ENCODE results near the gene STMN3.

Gene STMN3

DNA sequence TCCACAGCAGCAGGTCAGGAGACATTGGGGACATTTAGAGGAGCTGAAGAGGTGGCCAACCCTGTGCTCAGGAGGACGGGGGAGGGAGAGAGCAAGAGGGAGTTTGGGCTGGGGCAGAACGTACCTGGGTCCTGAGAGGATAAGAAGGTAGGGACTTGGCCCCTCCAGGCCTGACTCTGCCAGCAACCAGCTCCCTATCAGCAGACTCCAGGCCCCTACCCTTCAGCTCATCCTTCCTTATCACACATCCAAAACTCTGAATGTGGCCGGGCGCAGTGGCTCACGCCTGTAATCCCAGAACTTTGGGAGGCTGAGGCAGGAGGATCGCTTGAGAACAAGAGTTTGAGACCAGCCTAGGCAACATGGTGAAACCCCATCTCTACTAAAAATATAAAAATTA, 5.0 kb downstream of the STMN3 start:
- Histone ChIP-seq H3K27ac (ENCODE audit: low read depth, low read length) (no peak overlapping the region), H4K8ac (ENCODE audit: low read depth, low read length) (no peak overlapping the region), H4K12ac (ENCODE audit: low read depth, low read length) (no peak overlapping the region), H3K4me1 (ENCODE audit: control insufficient read depth in 1 of 2, insufficient read depth in 2 of 2, low read length in 2 of 2) (peaks cover 10 to 13% of the 10 kb centered on the region in 2 experiments), H2AFZ (ENCODE audit: insufficient read depth, low read length, poor library complexity) (no peak overlapping the region), H3K79me1 (ENCODE audit: low read length) (no peaks in the 10 kb centered on the region), H3K23ac (ENCODE audit: low read length) (no peak overlapping the region), H3K4me3 (ENCODE audit: low read depth, low read length) (no peak overlapping the region), H3K36me3 (ENCODE audit: control insufficient read depth in 1 of 2, insufficient read depth in 2 of 2, low read length in 2 of 2) (no peaks in the 10 kb centered on the region), H2BK120ac (ENCODE audit: insufficient read depth, low read length, poor library complexity) (no peak overlapping the region), H2BK5ac (ENCODE audit: low read depth, low read length, poor library complexity) (no peak overlapping the region), H2BK12ac (ENCODE audit: low read length) (no peak overlapping the region), H4K91ac (ENCODE audit: low read depth, low read length) (no peak overlapping the region), H2AK5ac (ENCODE audit: low read length) (no peak overlapping the region), H3K9me3 (ENCODE audit: insufficient read depth, low read depth, low read length) (no peaks in the 10 kb centered on the region), H3K4me2 (ENCODE audit: low read length) (no peak overlapping the region), H3K4ac (ENCODE audit: low read depth, low read length) (no peak overlapping the region), H3K9ac (ENCODE audit: low read length) (no peak overlapping the region), H3K14ac (ENCODE audit: low read length) (no peak overlapping the region), H3K18ac (ENCODE audit: low read length) (no peak overlapping the region), H3K79me2 (ENCODE audit: control insufficient read depth, insufficient read depth, low read length, poor library complexity) (no peaks in the 10 kb centered on the region), H3K27me3 (ENCODE audit: insufficient read depth, low read length) (peaks cover 11% of the 10 kb centered on the region)
- no CpG with 5 or more reads among the region's 6 CpGs for WGBS (ENCODE audit: extremely low coverage, insufficient coverage, insufficient read length)
- DNase-seq = no peak

DNA sequence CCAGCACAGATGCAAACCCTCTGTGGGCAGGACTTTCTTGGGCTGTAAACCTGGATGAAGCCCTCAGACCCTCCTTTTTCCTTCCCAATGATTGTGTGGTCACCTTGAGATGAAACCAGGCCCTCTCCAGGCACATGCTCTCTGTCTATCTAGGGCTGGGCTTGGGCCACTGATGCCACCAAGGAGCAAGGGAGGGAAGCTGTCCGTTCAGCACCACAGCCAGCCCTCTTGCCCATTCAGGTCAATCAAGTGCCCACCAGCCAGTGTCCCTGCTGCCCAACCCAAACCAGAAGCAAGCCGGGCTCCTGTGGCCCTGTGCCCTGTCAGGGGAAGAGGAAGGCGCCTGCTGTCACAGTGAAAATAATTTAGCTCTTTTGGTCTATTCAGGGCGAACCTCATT, 8.0 kb downstream of the STMN3 start:
- Histone ChIP-seq H2BK5ac (ENCODE audit: low read depth, low read length, poor library complexity) (no peak overlapping the region), H3K27me3 (ENCODE audit: insufficient read depth, low read length) (no peaks in the 10 kb centered on the region), H3K4me1 (ENCODE audit: control insufficient read depth in 1 of 2, insufficient read depth in 2 of 2, low read length in 2 of 2) (peaks cover 5 to 16% of the 10 kb centered on the region in 2 experiments), H3K18ac (ENCODE audit: low read length) (no peak overlapping the region), H2BK120ac (ENCODE audit: insufficient read depth, low read length, poor library complexity) (no peak overlapping the region), H2AFZ (ENCODE audit: insufficient read depth, low read length, poor library complexity) (no peak overlapping the region), H4K91ac (ENCODE audit: low read depth, low read length) (no peak overlapping the region), H3K4me3 (ENCODE audit: low read depth, low read length) (no peak overlapping the region), H3K36me3 (ENCODE audit: control insufficient read depth in 1 of 2, insufficient read depth in 2 of 2, low read length in 2 of 2) (no peaks in the 10 kb centered on the region), H3K9me3 (ENCODE audit: insufficient read depth, low read depth, low read length) (no peaks in the 10 kb centered on the region), H4K12ac (ENCODE audit: low read depth, low read length) (no peak overlapping the region), H3K27ac (ENCODE audit: low read depth, low read length) (no peak overlapping the region), H4K8ac (ENCODE audit: low read depth, low read length) (no peak overlapping the region), H3K4ac (ENCODE audit: low read depth, low read length) (no peak overlapping the region), H3K79me2 (ENCODE audit: control insufficient read depth, insufficient read depth, low read length, poor library complexity) (no peaks in the 10 kb centered on the region), H3K23ac (ENCODE audit: low read length) (no peak overlapping the region), H3K4me2 (ENCODE audit: low read length) (no peak overlapping the region), H3K9ac (ENCODE audit: low read length) (no peak overlapping the region), H3K14ac (ENCODE audit: low read length) (no peak overlapping the region), H2AK5ac (ENCODE audit: low read length) (no peak overlapping the region), H2BK12ac (ENCODE audit: low read length) (no peak overlapping the region), H3K79me1 (ENCODE audit: low read length) (peaks cover 4% of the 10 kb centered on the region)
- WGBS (ENCODE audit: extremely low coverage, insufficient coverage, insufficient read length) = no CpG with 5 or more reads among the region's 4 CpGs
- no peak for DNase-seq

- Histone ChIP-seq H2BK12ac (ENCODE audit: low read length) (no peak overlapping the region), H3K4me3 (ENCODE audit: low read depth, low read length) (no peak overlapping the region), H4K91ac (ENCODE audit: low read depth, low read length) (no peak overlapping the region), H3K79me2 (ENCODE audit: control insufficient read depth, insufficient read depth, low read length, poor library complexity) (no peaks in the 10 kb centered on the region), H3K14ac (ENCODE audit: low read length) (no peak overlapping the region), H3K18ac (ENCODE audit: low read length) (no peak overlapping the region), H3K9me3 (ENCODE audit: insufficient read depth, low read depth, low read length) (no peaks in the 10 kb centered on the region), H2BK5ac (ENCODE audit: low read depth, low read length, poor library complexity) (no peak overlapping the region), H2AK5ac (ENCODE audit: low read length) (no peak overlapping the region), H3K27me3 (ENCODE audit: insufficient read depth, low read length) (no peaks in the 10 kb centered on the region), H4K8ac (ENCODE audit: low read depth, low read length) (no peak overlapping the region), H3K4me2 (ENCODE audit: low read length) (no peak overlapping the region), H3K4ac (ENCODE audit: low read depth, low read length) (no peak overlapping the region), H3K27ac (ENCODE audit: low read depth, low read length) (no peak overlapping the region), H3K9ac (ENCODE audit: low read length) (no peak overlapping the region), H3K4me1 (ENCODE audit: control insufficient read depth in 1 of 2, insufficient read depth in 2 of 2, low read length in 2 of 2) (peaks cover 5 to 16% of the 10 kb centered on the region in 2 experiments), H2BK120ac (ENCODE audit: insufficient read depth, low read length, poor library complexity) (no peak overlapping the region), H3K36me3 (ENCODE audit: control insufficient read depth in 1 of 2, insufficient read depth in 2 of 2, low read length in 2 of 2) (no peaks in the 10 kb centered on the region), H3K23ac (ENCODE audit: low read length) (no peak overlapping the region), H2AFZ (ENCODE audit: insufficient read depth, low read length, poor library complexity) (no peak overlapping the region), H3K79me1 (ENCODE audit: low read length) (peaks cover 4% of the 10 kb centered on the region), H4K12ac (ENCODE audit: low read depth, low read length) (no peak overlapping the region)
- WGBS (ENCODE audit: extremely low coverage, insufficient coverage, insufficient read length) = no CpG with 5 or more reads among the region's 15 CpGs
- DNase-seq = no peak
Measured at GRCh38 chr20:63643946-63644345, 9.3 kb downstream of the STMN3 start.

DNA sequence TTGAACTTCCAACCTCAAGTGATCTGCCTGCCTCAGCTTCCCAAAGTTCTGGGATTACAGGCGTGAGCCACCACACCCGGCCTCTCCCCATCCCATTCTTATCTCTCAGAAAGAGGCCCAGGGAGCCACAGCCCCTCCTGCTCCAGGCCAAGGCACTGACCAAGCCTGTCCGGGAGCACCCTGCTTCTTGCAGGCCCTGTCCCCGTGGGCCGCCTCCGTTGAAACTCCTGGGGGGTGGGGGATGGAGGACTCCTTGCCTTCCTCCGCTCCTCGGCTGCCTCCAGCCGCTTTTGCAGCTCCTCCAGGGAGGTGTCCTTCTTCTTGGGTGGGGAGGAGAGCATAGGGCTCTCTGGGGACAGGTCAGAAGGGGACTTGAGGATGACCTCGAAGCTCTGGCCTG, 9.7 kb downstream of the STMN3 start:
- Histone ChIP-seq H2BK120ac (ENCODE audit: insufficient read depth, low read length, poor library complexity) (no peak overlapping the region), H3K9me3 (ENCODE audit: insufficient read depth, low read depth, low read length) (no peaks in the 10 kb centered on the region), H3K27ac (ENCODE audit: low read depth, low read length) (no peak overlapping the region), H3K4me2 (ENCODE audit: low read length) (no peak overlapping the region), H2AFZ (ENCODE audit: insufficient read depth, low read length, poor library complexity) (no peak overlapping the region), H3K9ac (ENCODE audit: low read length) (no peak overlapping the region), H3K4ac (ENCODE audit: low read depth, low read length) (no peak overlapping the region), H3K4me3 (ENCODE audit: low read depth, low read length) (no peak overlapping the region), H4K8ac (ENCODE audit: low read depth, low read length) (no peak overlapping the region), H2BK5ac (ENCODE audit: low read depth, low read length, poor library complexity) (no peak overlapping the region), H3K27me3 (ENCODE audit: insufficient read depth, low read length) (no peaks in the 10 kb centered on the region), H3K4me1 (ENCODE audit: control insufficient read depth in 1 of 2, insufficient read depth in 2 of 2, low read length in 2 of 2) (peaks cover 5 to 16% of the 10 kb centered on the region in 2 experiments), H4K91ac (ENCODE audit: low read depth, low read length) (no peak overlapping the region), H3K23ac (ENCODE audit: low read length) (no peak overlapping the region), H4K12ac (ENCODE audit: low read depth, low read length) (no peak overlapping the region), H3K14ac (ENCODE audit: low read length) (no peak overlapping the region), H3K79me2 (ENCODE audit: control insufficient read depth, insufficient read depth, low read length, poor library complexity) (no peaks in the 10 kb centered on the region), H3K18ac (ENCODE audit: low read length) (no peak overlapping the region), H3K36me3 (ENCODE audit: control insufficient read depth in 1 of 2, insufficient read depth in 2 of 2, low read length in 2 of 2) (no peaks in the 10 kb centered on the region), H2AK5ac (ENCODE audit: low read length) (no peak overlapping the region), H2BK12ac (ENCODE audit: low read length) (no peak overlapping the region), H3K79me1 (ENCODE audit: low read length) (peaks cover 4% of the 10 kb centered on the region)
- WGBS (ENCODE audit: extremely low coverage, insufficient coverage, insufficient read length) = no CpG with 5 or more reads among the region's 10 CpGs
- no peak for DNase-seq
